Stimulated activated CD8-positive, alpha-beta memory T cell treated with anti-CD3 and anti-CD28 coated beads, Interleukin-15, amount 100 ng/mL, for 24 hours (primary cell): ENCODE results near the gene C11orf68.

Source experiments
- DNase-seq: peaks from one replicate; pipeline ENCODE4 v3.0.0-alpha.2; 2020; ENCODE audit warnings: low read depth

Gene C11orf68

GRCh38 chr11:65944191-65944590 lies 25.3 kb upstream of the C11orf68 start:
- no peak for DNase-seq

GRCh38 chr11:65942531-65942930 lies 23.7 kb upstream of the C11orf68 start:
- no peak for DNase-seq

- DNase-seq = no peak
These were observed 23.0 kb upstream of the C11orf68 start for GRCh38 chr11:65941720-65942310.

DNA sequence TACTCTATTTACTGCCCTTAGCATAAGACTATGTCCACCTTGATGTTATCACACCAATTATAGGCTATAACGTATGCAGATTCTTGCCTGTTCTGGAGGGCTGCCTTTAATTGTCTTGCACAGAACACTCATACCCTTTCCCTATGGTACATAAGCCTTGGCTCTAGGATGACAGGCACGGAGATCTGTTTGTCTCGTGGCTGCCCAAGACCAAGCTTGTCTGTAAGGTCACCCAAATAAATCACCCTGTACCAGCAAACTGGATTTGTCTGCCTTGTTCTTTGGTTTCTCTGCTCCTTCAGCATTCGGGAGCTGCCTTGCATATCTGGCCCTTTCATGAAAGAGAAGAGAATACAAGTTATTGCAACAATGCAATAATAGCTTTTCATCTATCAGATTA lies 18.9 kb upstream of the C11orf68 start:
- DNase-seq = no peak

DNA sequence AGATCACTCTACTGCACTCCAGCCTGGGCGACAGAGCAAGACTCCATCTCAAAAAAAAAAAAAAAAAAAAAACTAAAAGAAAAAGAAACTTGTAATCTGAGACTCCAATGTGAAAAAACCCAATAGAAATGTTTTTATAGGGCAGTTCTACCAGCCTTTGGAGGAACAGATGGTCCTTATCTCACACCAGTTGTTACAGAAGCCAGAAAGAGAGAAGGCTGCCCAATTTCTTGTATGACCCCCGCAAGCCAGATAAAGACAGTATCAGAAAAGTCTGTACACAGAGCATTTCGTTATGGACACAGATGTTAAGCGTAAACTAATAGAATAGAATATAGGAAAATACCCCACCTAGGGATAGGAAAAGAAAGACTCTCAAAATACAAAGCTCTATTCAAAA lies 15.2 kb upstream of the C11orf68 start:
- DNase-seq = no peak

DNA sequence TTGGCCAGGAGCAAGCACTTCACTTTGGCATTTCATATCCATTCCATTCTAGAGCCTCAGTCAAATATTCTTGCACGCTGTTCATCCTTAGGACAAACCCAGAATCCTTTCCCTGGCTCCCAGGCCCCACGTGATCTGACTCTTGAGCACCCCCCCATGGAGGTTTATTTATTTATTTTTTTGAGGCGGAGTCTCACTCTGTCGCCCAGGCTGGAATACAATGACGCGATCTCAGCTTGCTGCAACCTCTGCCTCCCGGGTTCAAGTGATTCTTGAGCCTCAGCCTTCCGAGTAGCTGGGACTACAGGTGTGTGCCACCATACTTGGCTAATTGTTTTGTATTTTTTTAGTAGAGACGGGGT lies 13.7 kb upstream of the C11orf68 start:
- no peak for DNase-seq

- no peak for DNase-seq
These were observed 13.1 kb upstream of the C11orf68 start for GRCh38 chr11:65931773-65932557.

GRCh38 chr11:65928667-65929066 lies 9.8 kb upstream of the C11orf68 start:
- DNase-seq = no peak

DNA sequence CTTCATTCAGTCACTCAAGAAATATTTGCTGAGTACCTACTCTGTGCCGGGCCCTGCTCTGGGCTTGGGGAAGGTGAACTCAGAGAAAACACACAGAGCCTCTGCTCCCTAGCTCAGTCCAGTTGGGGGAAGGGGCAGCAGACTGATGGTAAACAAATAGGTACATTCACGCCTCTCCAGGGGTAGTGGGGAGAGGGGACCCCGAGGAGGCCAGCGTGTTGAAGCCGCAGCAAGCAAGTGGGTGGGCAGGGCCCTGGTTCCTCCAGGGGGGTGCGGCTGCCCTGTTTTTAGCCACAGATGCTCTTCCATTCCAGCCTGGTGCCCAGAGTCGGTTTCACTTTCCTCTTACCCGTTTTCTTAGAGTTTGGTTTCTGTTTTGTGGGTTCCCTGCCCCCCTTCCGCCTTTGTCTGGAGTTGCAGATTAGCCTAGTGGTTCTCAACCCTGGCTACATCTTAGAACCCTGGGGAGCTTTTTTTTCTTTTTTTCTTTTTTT lies 9.1 kb upstream of the C11orf68 start:
- peak; percentile 19 for DNase-seq

DNA sequence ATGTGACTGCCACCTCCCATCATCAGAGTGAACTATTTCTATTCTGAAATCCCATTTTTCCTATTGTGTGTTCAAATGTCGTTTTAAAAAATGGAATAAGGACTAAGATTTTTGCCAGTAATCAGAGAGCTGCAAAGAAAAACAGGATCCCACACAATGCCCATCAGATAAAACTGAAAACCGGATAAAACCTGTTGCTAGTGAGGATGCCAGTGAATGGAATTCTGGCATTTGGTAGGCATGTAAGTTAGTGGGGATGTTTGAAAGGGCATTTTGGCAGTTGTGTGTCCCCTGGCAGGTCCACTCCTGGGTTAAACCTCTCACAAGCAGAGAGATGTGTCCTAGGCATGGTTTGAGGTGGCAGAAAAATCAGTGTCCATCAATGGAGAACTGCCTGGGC lies 6.5 kb upstream of the C11orf68 start:
- no peak for DNase-seq

GRCh38 chr11:65922565-65922964 lies 3.7 kb upstream of the C11orf68 start:
- no peak for DNase-seq

DNA sequence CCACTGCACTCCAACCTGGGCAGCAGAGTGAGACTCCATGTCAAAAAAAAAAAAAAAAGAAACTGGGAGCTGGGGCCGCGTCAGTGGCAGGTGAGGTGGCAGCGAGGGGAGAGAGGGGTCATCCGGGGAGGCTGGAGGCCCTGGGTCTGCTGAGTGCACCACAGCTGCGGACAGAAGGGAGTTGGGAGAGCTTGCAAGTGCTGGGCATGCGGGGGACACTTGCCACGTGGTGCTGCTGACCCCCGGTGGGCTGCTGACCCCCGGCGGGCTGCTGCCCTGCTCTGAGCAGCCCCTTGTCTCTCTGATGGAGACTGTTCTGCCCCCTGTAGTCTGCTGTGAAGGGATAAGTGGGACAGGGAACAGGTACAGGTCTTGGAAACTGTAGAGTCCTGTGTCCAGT lies 3.0 kb upstream of the C11orf68 start:
- DNase-seq = no peak

- DNase-seq = no peak
These were observed 2.2 kb upstream of the C11orf68 start for GRCh38 chr11:65921033-65921555.

DNA sequence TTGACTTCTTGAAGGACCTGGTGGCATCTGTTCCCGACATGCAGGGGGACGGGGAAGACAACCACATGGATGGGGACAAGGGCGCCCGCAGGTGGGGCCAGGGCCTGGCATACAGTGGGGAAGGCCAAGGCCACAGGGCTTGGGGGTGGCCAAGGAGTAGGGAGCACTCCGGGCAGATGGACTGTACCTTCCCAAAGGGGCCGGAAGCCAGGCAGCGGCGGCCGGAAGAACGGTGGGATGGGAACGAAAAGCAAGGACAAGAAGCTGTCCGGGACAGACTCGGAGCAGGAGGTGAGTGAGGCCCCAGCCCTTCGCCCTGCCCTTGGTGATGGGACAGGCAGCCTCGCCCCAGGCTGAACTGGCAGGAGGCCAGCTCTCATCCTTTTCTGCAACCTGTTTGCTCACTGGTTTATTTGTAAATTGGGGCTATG lies 1.5 kb upstream of the C11orf68 start:
- DNase-seq = no peak

DNA sequence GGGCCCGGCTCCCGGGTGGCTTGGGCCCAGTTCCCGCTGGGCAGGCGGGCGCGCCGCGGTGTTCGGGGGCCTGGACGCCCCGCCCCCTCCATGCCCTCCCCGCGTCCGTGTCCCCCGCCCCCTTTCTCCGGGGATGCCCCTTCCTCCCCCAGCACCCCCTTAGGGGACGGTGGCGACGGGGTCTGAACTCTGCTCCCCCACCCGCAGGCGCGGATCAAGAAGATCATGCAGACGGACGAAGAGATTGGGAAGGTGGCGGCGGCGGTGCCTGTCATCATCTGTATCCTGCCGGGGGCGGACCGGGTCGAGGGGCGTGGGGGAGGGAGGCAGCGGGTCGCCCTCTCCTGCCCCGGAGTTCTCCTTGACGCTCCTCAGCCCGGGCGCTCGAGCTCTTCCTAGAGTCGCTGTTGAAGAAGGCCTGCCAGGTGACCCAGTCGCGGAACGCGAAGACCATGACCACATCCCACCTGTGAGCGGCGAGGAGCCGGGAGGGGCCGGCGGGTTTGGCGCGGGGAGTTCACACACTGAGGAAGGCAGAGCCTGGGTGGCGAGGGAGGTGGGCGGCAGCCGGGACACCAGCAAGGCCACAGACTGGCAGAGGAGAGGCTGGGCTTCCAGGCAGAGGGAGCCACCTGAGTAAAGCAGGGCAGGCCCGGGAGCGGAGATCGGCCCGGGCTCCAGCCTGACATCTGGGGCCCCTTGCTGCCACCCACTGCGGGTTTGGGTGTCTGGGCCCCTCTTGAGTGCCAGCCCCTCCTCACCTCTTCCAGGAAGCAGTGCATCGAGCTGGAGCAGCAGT lies 910 bp upstream of the C11orf68 start:
- no peak for DNase-seq

DNA sequence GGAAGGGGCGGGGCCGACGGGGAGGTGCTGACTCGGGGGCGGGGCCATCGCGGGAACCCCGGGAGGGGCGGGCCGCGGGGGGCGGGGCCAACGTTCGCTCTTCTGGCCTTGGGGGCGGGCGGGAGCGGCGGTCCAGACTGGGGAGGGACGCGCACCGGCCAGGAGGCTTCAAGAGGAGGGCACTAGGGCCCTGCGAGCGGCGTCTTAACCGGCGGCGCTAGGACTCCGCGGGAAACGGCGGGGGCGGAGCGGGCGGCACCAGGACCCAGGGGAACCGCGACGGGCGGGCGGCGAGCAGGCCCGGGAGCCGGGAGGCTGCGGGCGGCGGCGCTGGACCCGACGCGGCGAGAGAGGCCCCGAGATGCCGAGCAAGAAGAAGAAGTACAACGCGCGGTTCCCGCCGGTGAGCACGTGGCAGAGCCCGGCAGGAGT lies 295 bp upstream of the C11orf68 start, which contains the start of gene DRAP1:
Gene DRAP1 (plus strand): TSS at position 286 of the 432 bp plus-strand sequence. CDS start 76 bp downstream, at position 362.
- peak; percentile 99 for DNase-seq

GRCh38 chr11:65917434-65918210 lies 1.2 kb downstream of the C11orf68 start:
- no peak for DNase-seq

GRCh38 chr11:65917077-65917433 lies 1.8 kb downstream of the C11orf68 start:
- DNase-seq = no peak

- DNase-seq = no peak
These were observed 2.5 kb downstream of the C11orf68 start for GRCh38 chr11:65916391-65916790.

GRCh38 chr11:65915821-65916251 lies 3.0 kb downstream of the C11orf68 start:
- no peak for DNase-seq

DNA sequence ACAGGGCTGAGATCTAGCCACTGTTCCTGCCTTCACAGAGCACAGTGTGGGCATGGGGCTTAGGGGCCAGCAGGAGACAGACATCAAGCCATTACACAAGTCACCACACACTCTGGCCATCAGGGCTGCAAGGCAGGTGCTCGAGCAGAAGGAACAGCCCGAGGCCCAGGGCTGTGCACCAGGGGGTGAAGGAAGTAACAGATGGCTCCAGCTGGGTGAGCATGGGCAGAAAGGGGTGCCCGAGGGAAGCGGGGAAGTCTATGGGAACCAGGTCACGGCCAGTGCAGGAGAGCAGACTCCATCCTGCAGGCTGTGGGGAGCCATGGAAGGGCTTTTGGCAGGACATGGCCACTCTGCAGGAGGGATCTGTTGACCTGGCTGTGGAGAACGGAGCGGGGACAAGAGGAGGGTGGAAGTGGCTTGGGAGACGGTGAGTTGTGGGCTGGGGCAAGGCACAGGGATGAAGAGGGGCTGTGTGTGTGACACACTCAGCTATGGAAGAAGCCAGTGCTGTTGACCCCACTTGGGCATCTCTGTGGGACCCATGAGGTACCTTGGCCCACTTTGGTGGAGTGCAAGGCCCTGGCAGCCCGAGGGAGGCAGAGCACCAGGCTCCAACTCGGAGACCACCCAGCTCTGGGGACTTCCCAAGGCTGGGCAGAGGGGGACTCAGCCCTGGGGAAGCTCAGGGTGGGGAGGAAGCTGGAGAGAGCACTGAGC lies 3.6 kb downstream of the C11orf68 start:
- DNase-seq = no peak
